Measurements from ENCODE around the gene FAM186B.

The FAM186B gene

GRCh38 chr12:49577589-49578315 is 27.7 kb downstream of the FAM186B start:
- Histone ChIP-seq H3K27ac (ENCODE audit: extremely low read depth, low read depth, low read length) (no peak overlapping the region), H3K4me1 (ENCODE audit: control insufficient read depth, insufficient read depth, low read length) (no peaks in the 10 kb centered on the region), H3K9me3 (ENCODE audit: control insufficient read depth, insufficient read depth, low read depth, low read length) (no peaks in the 10 kb centered on the region), H3K4me3 (ENCODE audit: low read depth, low read length) (no peak overlapping the region), H3K36me3 (ENCODE audit: control insufficient read depth in 2 of 2, insufficient read depth in 1 of 2, low read length in 2 of 2) (peaks cover 5 to 24% of the 10 kb centered on the region in 2 experiments; a peak in 2 of 3 replicates)
- 0 out of 2 replicates have a peak, but pooled peaks have one; percentile 13 for TF ChIP-seq ZNF600 (tag by site-specific recombination; IDR thresholded peaks at IDR 0.05)
- TF ChIP-seq ZNF449 (tag by site-specific recombination; IDR thresholded peaks at IDR 0.05), result 0 out of 2 replicates have a peak, but pooled peaks have one; percentile 13
- TF ChIP-seq ZNF707 (tag by site-specific recombination; IDR thresholded peaks at IDR 0.05), result no peak
- ChIA-PET CTCF (interaction anchor here (0.5 to 8.4 kb wide), 8 partner anchors 19 to 220 kb away, joined by 3 to 133 read pairs (median 6); partner anchors contain the start of gene PRPF40B), POLR2A (interaction anchor here (1.1 kb wide), 1 partner anchor 211 kb away, joined by 6 read pairs; the partner anchor contains the start of gene SPATS2)

GRCh38 chr12:49568442-49569162 is 36.8 kb downstream of the FAM186B start:
- no peaks in the 10 kb centered on the region for H3K9me3 ChIP-seq (ENCODE audit: control insufficient read depth, insufficient read depth, low read depth, low read length)
- peak overlapping the region; percentile 69 for H3K27ac ChIP-seq (ENCODE audit: extremely low read depth, low read depth, low read length)
- ChIA-PET CTCF (interaction anchor here (1.0 to 4.9 kb wide), 3 partner anchors 12 to 210 kb away, joined by 4 to 50 read pairs (median 21); no protein-coding TSS in a partner anchor), POLR2A (interaction anchor here (1.4 kb wide), 1 partner anchor 11 kb away, joined by 3 read pairs; no protein-coding TSS in a partner anchor)
- H3K4me3 ChIP-seq (ENCODE audit: low read depth, low read length), result peak overlapping the region; percentile 88
- no peaks in the 10 kb centered on the region for H3K4me1 ChIP-seq (ENCODE audit: control insufficient read depth, insufficient read depth, low read length)
- peaks cover 0 to 46% of the 10 kb centered on the region in 2 experiments; a peak in 2 of 3 replicates for H3K36me3 ChIP-seq (ENCODE audit: control insufficient read depth in 2 of 2, insufficient read depth in 1 of 2, low read length in 2 of 2)
- TF ChIP-seq ZFP37 (tag by site-specific recombination; IDR thresholded peaks at IDR 0.05) (no peak), ZNF791 (tag by site-specific recombination; IDR thresholded peaks at IDR 0.05) (no peak), ZNF548 (tag by site-specific recombination; IDR thresholded peaks at IDR 0.05) (no peak), ZNF426 (tag by site-specific recombination; IDR thresholded peaks at IDR 0.05) (no peak), ZNF580 (tag by site-specific recombination; IDR thresholded peaks at IDR 0.05) (no peak), ZNF221 (tag by site-specific recombination; IDR thresholded peaks at IDR 0.05; ENCODE audit: borderline replicate concordance) (no peak), ZNF248 (tag by site-specific recombination; IDR thresholded peaks at IDR 0.05) (no peak), ZNF10 (tag by site-specific recombination; IDR thresholded peaks at IDR 0.05) (no peak), ZNF148 (tag by site-specific recombination; IDR thresholded peaks at IDR 0.05; ENCODE audit: borderline replicate concordance) (no peak), ZNF626 (tag by site-specific recombination; IDR thresholded peaks at IDR 0.05) (no peak), ZNF184 (tag by site-specific recombination; IDR thresholded peaks at IDR 0.05) (no peak), BCL11B (tag by site-specific recombination; IDR thresholded peaks at IDR 0.05; ENCODE audit: low read depth) (no peak), ZNF76 (tag by site-specific recombination; IDR thresholded peaks at IDR 0.05; ENCODE audit: borderline replicate concordance, low read depth) (no peak), ZXDB (tag by site-specific recombination; IDR thresholded peaks at IDR 0.05) (no peak), ZNF654 (tag by site-specific recombination; IDR thresholded peaks at IDR 0.05; ENCODE audit: low read depth) (no peak), ZNF133 (tag by site-specific recombination; IDR thresholded peaks at IDR 0.05) (no peak), ZNF37A (tag by site-specific recombination; IDR thresholded peaks at IDR 0.05) (no peak), ZNF433 (tag by site-specific recombination; IDR thresholded peaks at IDR 0.05; ENCODE audit: low read depth) (no peak), ZNF747 (tag by site-specific recombination; IDR thresholded peaks at IDR 0.05) (no peak), AEBP2 (tag by site-specific recombination; IDR thresholded peaks at IDR 0.05; ENCODE audit: borderline replicate concordance) (no peak), GLIS2 (tag by site-specific recombination; IDR thresholded peaks at IDR 0.05) (peak; percentile 6; the same call in 1 of the 2 replicates), ZNF416 (tag by site-specific recombination; IDR thresholded peaks at IDR 0.05) (no peak), ZBTB26 (tag by site-specific recombination; optimal IDR thresholded peaks at IDR 0.05) (peak; percentile 4)

All from HEK293 (cell line).